ENCODE results near the gene GLS. TPM values are rescaled to one million over a fixed set of nuclear protein-coding genes. Genes with fewer than 3 reads are reported as not detected.

The GLS gene
- total RNA-seq, 2 experiments from 2014 or later, result 187 to 191 TPM

DNA sequence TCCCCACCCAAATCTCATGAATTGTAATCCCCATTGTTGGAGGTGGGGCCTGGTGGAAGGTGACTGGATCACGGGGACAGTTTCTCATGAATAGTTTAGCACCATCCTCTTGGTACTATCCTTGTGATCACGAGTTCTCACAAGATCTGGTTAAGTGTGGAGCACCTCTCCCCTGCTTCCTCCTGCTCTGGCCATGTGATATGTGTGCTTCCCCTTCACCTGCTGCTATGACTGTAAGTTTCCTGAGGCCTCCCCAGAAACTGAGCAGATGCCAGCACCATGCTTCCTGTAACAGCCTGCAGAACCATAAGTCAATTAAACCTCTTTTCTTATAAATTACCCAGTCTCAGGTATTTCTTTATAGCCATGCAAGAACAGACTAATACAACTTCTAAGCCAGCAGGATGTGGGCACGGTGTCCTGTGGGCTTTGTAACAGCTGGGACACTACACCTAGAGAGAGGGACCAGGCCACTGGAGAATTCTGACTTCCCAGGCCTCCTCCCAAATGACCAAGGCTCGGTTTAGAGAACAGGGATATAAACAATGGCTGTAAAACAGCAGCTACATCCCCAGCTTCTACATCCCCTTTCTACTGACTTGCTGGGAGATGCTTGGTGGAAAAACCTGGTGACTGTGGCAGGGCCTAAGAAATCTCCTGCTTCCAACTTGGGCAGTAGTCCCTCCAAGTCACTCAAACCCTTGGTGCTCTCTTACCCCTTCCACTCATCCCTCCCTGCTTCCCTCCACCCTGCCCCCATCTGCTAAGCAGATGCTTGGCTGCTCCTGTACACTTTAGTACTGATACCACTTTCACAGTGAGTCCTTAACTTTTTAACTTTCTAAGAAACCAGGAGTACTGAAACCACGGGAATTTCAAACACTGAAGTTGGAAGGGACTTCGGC, 123.0 kb downstream of the GLS start:
- peaks cover 10% of the 10 kb centered on the region for H3K9me3 Mint-ChIP-seq (ENCODE audit: low read depth)
- H3K27ac Mint-ChIP-seq, result peak overlapping the region; percentile 57
- H3K4me3 Mint-ChIP-seq, result no peak overlapping the region
- no peaks in the 10 kb centered on the region for H3K27me3 Mint-ChIP-seq
- DNase-seq (no peak), ATAC-seq (peak; percentile 21)
- H3K36me3 Mint-ChIP-seq, result peaks cover 99% of the 10 kb centered on the region
- H3K4me1 Mint-ChIP-seq, result peaks cover 84% of the 10 kb centered on the region
- CTCF ChIA-PET, result no interaction called here

- DNase-seq (no peak), ATAC-seq (no peak)
- Mint-ChIP-seq H3K36me3 (peaks cover 89% of the 10 kb centered on the region), H3K9me3 (ENCODE audit: low read depth) (peaks cover 10% of the 10 kb centered on the region), H3K27me3 (no peaks in the 10 kb centered on the region), H3K4me3 (no peak overlapping the region), H3K4me1 (peaks cover 79% of the 10 kb centered on the region), H3K27ac (no peak overlapping the region)
- CTCF ChIA-PET, result no interaction called here
Observed at GRCh38 chr2:191006297-191006696, 125.7 kb downstream of the GLS start.

DNA sequence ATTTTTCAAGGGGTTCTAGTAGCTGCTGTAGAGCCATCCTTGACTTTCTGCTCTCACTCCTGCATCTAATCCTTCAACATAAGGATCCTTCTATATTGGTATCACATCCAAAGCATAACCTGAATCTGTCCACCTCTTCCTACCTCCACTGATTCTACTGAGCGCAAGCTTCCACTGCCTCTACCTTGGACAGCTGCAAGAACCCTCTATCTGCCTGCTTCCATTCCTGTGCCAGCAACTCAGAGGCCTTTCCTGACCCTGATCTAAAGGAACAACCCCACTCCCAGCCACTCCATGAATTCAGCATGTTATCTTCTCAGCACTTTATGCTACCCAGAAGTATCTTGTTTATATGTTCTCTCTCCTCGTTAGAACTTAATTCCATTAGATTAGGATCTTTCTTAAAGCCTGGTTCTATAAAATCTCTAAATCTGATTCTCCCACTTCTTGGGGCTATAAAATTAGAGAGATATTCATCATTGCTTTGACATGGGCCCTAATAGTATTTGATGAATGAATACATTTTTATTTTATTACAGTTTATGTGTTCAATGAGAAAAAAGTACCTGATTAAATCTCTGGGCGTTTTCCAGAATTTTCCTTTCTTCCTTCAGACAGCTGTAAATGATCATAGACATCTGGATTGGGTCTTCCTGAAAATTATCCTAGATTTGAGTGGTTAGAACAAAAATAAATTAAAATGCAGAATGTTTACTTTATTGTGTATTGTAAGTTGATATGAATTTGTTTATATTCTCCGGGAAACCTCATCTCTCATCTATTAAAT, 126.6 kb downstream of the GLS start:
- Mint-ChIP-seq H3K27me3 (no peaks in the 10 kb centered on the region), H3K36me3 (peaks cover 80% of the 10 kb centered on the region), H3K4me1 (peaks cover 76% of the 10 kb centered on the region), H3K9me3 (ENCODE audit: low read depth) (peaks cover 10% of the 10 kb centered on the region), H3K27ac (peak overlapping the region; percentile 16), H3K4me3 (peak overlapping the region; percentile 4)
- DNase-seq (no peak), ATAC-seq (no peak)
- CTCF ChIA-PET, result interaction anchor here (1.4 kb wide), 2 partner anchors 10 to 23 kb away, joined by 3 read pairs; no protein-coding TSS in a partner anchor

GRCh38 chr2:191008286-191008685, 127.7 kb downstream of the GLS start:
- H3K4me1 Mint-ChIP-seq, result peaks cover 68% of the 10 kb centered on the region
- H3K9me3 Mint-ChIP-seq (ENCODE audit: low read depth), result peaks cover 10% of the 10 kb centered on the region
- CTCF ChIA-PET, result interaction anchor here (1.4 kb wide), 2 partner anchors 11 to 24 kb away, joined by 3 read pairs; no protein-coding TSS in a partner anchor
- no peaks in the 10 kb centered on the region for H3K27me3 Mint-ChIP-seq
- ATAC-seq (no peak), DNase-seq (no peak)
- peak overlapping the region; percentile 32 for H3K4me3 Mint-ChIP-seq
- H3K27ac Mint-ChIP-seq, result peak overlapping the region; percentile 47
- H3K36me3 Mint-ChIP-seq, result peaks cover 69% of the 10 kb centered on the region

DNA sequence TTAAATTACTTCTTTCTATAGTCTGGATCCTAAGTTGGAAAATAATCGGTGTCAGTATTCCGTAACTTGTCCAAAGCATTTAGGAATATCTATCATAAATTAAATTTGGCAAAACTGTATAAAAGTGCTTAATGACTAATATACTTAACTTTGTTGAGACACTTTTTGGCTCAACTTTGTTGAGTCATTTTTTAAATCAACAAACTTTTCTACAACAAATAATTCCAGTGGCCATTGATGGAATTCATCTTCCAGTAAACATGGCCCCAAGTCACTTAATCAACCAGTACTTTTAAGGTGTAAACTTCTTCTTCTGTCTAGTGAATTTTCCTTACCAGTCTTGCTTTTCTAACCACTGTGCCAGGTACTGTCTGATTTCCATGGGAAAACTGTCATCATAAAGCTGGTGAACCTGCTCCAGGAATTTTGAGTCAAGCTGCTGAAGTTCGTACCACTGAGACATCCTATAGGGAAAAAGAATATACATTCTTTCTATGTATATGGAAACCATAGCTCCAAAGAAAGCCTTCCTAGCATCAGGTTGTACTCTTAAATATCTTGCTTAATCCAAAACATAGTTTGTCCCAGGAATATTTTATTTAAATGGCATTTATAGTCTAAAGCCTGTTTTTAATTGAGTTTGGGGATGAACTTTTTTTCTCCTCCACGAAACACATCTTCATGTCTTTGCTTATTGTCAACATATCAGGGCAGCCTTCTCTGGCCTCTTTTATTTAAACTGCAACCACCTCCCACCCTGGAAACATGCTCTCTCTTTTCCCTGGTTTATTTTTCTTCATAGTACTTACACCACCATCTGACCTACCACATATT, 129.1 kb downstream of the GLS start:
- Mint-ChIP-seq H3K36me3 (peaks cover 55% of the 10 kb centered on the region), H3K27ac (peak overlapping the region; percentile 59), H3K9me3 (ENCODE audit: low read depth) (peaks cover 7% of the 10 kb centered on the region), H3K27me3 (no peaks in the 10 kb centered on the region), H3K4me3 (peak overlapping the region; percentile 64), H3K4me1 (peaks cover 54% of the 10 kb centered on the region)
- no peak for ATAC-seq
- no peak for DNase-seq
- CTCF ChIA-PET, result no interaction called here

DNA sequence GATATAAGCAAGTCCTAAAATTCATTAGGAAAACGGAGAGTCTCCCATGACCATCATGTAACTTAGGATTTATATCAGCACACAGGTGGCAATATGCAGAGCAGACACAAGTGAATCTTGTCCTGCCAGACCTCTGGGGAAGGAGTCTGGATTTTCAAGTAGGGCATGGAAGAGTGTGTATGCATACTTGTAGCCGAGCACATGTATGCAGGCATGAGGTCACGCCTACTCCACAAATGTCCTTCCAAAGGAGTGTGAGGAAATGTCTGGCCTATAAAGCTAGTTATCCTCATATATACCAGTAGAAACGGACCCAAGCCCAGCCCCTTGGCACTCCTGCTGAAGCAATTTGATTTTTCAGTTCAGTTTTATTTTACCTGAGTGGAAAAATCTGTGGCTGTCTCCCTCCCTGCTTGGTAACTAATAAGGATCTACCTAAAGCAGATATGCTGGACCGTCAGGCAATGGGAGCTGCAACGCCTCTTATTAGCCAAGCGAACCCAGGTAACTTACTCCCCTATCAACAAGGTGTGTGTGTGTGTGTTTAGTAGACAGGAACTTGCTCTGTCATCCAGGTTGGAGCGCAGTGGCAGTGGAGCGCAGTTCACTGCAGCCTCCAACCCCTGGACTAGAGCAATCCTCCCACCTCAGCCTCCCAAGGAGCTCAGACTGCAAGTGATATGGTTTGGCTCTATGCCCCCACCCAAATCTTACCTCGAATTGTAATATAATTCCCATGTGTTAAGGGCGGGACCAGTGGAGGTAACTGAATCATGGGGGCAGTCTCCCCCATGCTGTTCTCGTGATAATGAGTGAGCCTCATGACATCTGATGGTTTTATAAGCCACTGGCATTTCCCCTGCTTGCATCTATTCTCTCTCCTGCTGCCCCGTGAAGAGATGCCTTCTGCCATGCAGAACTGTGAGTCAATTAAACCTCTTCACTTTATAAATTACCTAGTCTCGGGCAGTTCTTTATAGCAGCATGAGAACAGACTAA, 130.6 kb downstream of the GLS start:
- ATAC-seq (no peak), DNase-seq (no peak)
- H3K9me3 Mint-ChIP-seq (ENCODE audit: low read depth), result peaks cover 2% of the 10 kb centered on the region
- H3K4me3 Mint-ChIP-seq, result no peak overlapping the region
- peaks cover 47% of the 10 kb centered on the region for H3K36me3 Mint-ChIP-seq
- H3K27ac Mint-ChIP-seq, result no peak overlapping the region
- H3K4me1 Mint-ChIP-seq, result peaks cover 44% of the 10 kb centered on the region
- CTCF ChIA-PET, result interaction anchor here (0.7 to 2.5 kb wide), 5 partner anchors 9 to 128 kb away, joined by 3 to 12 read pairs (median 4); no protein-coding TSS in a partner anchor
- no peaks in the 10 kb centered on the region for H3K27me3 Mint-ChIP-seq

DNA sequence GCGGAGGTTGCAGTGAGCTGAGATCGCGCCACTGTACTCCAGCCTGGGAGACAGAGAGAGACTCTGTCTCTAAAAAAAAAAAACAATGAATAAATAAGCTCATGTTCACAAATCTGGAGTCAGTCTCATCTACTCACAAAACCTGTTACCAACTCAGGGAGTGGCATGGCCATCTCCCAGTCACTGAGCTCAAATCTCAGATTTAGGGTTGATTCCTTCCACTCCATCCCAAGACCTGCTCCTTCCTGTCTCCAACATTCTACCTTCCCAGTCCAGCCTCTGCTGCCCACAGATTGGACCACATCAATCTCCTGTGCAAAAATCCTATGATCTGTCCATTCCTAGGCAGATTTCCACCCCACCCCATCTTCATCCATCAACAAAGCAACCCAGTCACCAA, 131.7 kb downstream of the GLS start:
- peaks cover 40% of the 10 kb centered on the region for H3K36me3 Mint-ChIP-seq
- H3K4me1 Mint-ChIP-seq, result peaks cover 40% of the 10 kb centered on the region
- CTCF ChIA-PET, result interaction anchor here (1.0 to 2.5 kb wide), 5 partner anchors 10 to 130 kb away, joined by 3 to 12 read pairs (median 4); no protein-coding TSS in a partner anchor
- ATAC-seq (no peak), DNase-seq (no peak)
- H3K27me3 Mint-ChIP-seq, result no peaks in the 10 kb centered on the region
- H3K27ac Mint-ChIP-seq, result no peak overlapping the region
- no peak overlapping the region for H3K4me3 Mint-ChIP-seq
- no peaks in the 10 kb centered on the region for H3K9me3 Mint-ChIP-seq (ENCODE audit: low read depth)

DNA sequence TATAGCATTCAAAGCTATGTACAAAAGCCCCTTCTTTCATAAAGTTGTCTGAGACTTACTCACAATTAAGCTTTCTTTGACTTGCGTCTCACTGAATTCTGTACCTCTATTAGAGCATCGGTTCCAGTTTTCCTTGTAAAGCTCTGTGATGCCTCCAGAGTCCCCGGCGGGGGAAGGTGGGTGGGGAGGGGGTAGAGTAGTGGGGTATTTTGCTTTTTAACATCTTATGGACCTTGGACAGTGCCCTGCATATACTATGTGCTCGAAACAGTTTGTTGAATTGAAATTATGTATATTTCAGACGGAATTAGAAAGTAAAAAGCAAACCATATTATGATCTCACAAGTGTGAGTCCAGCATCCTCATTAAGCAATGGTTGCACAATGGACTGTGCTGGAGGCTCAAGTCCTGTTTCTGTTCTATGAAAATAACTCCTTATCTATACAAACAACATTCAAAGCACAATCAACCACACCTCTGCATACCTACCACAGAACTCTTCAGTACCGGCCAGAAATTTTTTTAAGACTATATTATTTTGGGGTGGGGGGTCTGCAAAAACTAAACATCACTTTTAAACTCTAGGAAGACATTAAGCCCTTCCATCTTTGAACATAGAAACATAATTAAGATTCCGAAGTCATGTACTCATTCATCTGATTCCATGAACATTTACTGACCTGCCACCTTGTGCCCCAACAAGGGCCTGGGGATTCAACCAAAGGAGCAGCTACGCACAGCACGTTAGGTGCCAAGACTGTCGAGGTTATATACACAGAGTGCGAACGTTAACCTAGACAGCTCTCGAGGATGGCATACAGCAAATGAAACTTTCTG, 132.4 kb downstream of the GLS start:
- H3K4me3 Mint-ChIP-seq, result no peak overlapping the region
- peaks cover 38% of the 10 kb centered on the region for H3K4me1 Mint-ChIP-seq
- no peak overlapping the region for H3K27ac Mint-ChIP-seq
- CTCF ChIA-PET, result interaction anchor here (1.0 to 2.5 kb wide), 4 partner anchors 10 to 16 kb away, joined by 3 to 12 read pairs (median 4); no protein-coding TSS in a partner anchor
- ATAC-seq (peak; percentile 3), DNase-seq (no peak)
- peaks cover 33% of the 10 kb centered on the region for H3K36me3 Mint-ChIP-seq
- no peaks in the 10 kb centered on the region for H3K9me3 Mint-ChIP-seq (ENCODE audit: low read depth)
- no peaks in the 10 kb centered on the region for H3K27me3 Mint-ChIP-seq

GRCh38 chr2:191013682-191013931, 133.0 kb downstream of the GLS start:
- peaks cover 39% of the 10 kb centered on the region for H3K4me1 Mint-ChIP-seq
- H3K27ac Mint-ChIP-seq, result no peak overlapping the region
- CTCF ChIA-PET, result interaction anchor here (0.9 to 1.2 kb wide), 2 partner anchors 9 to 101 kb away, joined by 3 to 5 read pairs; no protein-coding TSS in a partner anchor
- no peaks in the 10 kb centered on the region for H3K27me3 Mint-ChIP-seq
- ATAC-seq, result no peak
- no peaks in the 10 kb centered on the region for H3K9me3 Mint-ChIP-seq (ENCODE audit: low read depth)
- no peak for DNase-seq
- H3K36me3 Mint-ChIP-seq, result peaks cover 28% of the 10 kb centered on the region
- no peak overlapping the region for H3K4me3 Mint-ChIP-seq

- DNase-seq (peak; percentile 96), ATAC-seq (peak; percentile 89)
- no peaks in the 10 kb centered on the region for H3K9me3 Mint-ChIP-seq (ENCODE audit: low read depth)
- no peak within 1 kb of the TSS for H3K27ac Mint-ChIP-seq
- peaks cover 40% of the 10 kb centered on the region for H3K4me1 Mint-ChIP-seq
- CTCF ChIA-PET, result interaction anchor here (0.8 to 1.2 kb wide), 6 partner anchors 9 to 164 kb away, joined by 3 to 9 read pairs (median 4); no protein-coding TSS in a partner anchor
- H3K27me3 Mint-ChIP-seq, result no peaks in the 10 kb centered on the region
- H3K4me3 Mint-ChIP-seq, result no peak within 1 kb of the TSS
- H3K36me3 Mint-ChIP-seq, result peaks cover 24% of the 10 kb centered on the region
Observed at GRCh38 chr2:191013932-191014652, 133.5 kb downstream of the GLS start, which contains the start of gene STAT1. Gene STAT1 (minus strand): TSS chr2:191014171. CDS start chr2:191010003, 4,168 bp downstream.

- Mint-ChIP-seq H3K36me3 (peaks cover 18% of the 10 kb centered on the region), H3K27ac (no peak overlapping the region), H3K9me3 (ENCODE audit: low read depth) (no peaks in the 10 kb centered on the region), H3K27me3 (no peaks in the 10 kb centered on the region), H3K4me3 (no peak overlapping the region), H3K4me1 (peaks cover 42% of the 10 kb centered on the region)
- DNase-seq (no peak), ATAC-seq (peak; percentile 14)
- CTCF ChIA-PET, result interaction anchor here (0.8 to 1.2 kb wide), 6 partner anchors 8 to 164 kb away, joined by 3 to 9 read pairs (median 4); no protein-coding TSS in a partner anchor
Observed at GRCh38 chr2:191014653-191015020, 134.0 kb downstream of the GLS start.

All from activated CD8-positive, alpha-beta memory T cell treated with anti-CD3 and anti-CD28 coated beads, Interleukin-2, amount 10 ng/mL, durations not matched to agents 7 days and 5 days (primary cell).